IPS-18a (cell line): ENCODE results near the gene FXYD1.
"Not testable (repeated sequence)": the region's sequence is repeated elsewhere in the genome, so short reads cannot be mapped to it uniquely, and the experiment has no call there.

Source experiments
- H3K27ac ChIP-seq: one replicate; pipeline ENCODE4 v1.5.1; 2013; ENCODE audit warnings: low read length
- H3K27me3 ChIP-seq: one replicate; pipeline ENCODE4 v1.6.1; 2013; ENCODE audit warnings: mild to moderate bottlenecking, low read length; ENCODE audit not compliant: control insufficient read depth, insufficient read depth
- H3K36me3 ChIP-seq: one replicate; pipeline ENCODE4 v1.6.1; 2013; ENCODE audit warnings: low read depth, low read length; ENCODE audit not compliant: control insufficient read depth
- H3K4me1 ChIP-seq: one replicate; pipeline ENCODE4 v1.6.1; 2013; ENCODE audit warnings: low read depth, low read length; ENCODE audit not compliant: control insufficient read depth
- H3K4me3 ChIP-seq: one replicate; pipeline ENCODE4 v1.5.1; 2013; ENCODE audit warnings: low read length
- H3K9ac ChIP-seq: one replicate; pipeline ENCODE4 v1.6.1; 2013; ENCODE audit warnings: mild to moderate bottlenecking, low read length, moderate library complexity
- H3K9me3 ChIP-seq: one replicate; pipeline ENCODE4 v1.6.1; 2013; ENCODE audit warnings: low read depth, low read length; ENCODE audit not compliant: control insufficient read depth

The FXYD1 gene

DNA sequence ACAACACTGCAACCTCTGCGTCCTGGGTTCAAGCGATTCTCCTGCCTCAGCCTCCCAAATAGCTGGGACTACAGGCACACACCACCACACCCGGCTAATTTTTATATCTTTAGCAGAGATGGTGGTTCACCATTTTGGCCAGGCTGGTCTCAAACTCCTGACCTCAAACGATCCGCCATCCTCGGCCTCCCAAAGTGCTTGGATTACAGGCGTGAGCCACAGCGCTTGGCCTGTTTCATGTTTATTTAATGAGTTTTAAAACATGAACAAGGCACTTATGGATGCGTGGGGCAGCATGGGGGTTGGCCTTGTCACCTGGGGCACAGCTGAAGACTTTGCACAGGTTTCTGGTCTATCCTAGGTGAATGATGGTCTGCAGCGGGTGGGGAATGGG lies 14.5 kb downstream of the FXYD1 start:
- H3K9ac ChIP-seq, H3K27ac ChIP-seq, H3K9me3 ChIP-seq: not testable (repeated sequence)
- Histone ChIP-seq H3K4me1 (peaks cover 32% of the 10 kb centered on the region), H3K4me3 (peak overlapping the region; percentile 64), H3K27me3 (peaks cover 13% of the 10 kb centered on the region), H3K36me3 (peaks cover 10% of the 10 kb centered on the region)

DNA sequence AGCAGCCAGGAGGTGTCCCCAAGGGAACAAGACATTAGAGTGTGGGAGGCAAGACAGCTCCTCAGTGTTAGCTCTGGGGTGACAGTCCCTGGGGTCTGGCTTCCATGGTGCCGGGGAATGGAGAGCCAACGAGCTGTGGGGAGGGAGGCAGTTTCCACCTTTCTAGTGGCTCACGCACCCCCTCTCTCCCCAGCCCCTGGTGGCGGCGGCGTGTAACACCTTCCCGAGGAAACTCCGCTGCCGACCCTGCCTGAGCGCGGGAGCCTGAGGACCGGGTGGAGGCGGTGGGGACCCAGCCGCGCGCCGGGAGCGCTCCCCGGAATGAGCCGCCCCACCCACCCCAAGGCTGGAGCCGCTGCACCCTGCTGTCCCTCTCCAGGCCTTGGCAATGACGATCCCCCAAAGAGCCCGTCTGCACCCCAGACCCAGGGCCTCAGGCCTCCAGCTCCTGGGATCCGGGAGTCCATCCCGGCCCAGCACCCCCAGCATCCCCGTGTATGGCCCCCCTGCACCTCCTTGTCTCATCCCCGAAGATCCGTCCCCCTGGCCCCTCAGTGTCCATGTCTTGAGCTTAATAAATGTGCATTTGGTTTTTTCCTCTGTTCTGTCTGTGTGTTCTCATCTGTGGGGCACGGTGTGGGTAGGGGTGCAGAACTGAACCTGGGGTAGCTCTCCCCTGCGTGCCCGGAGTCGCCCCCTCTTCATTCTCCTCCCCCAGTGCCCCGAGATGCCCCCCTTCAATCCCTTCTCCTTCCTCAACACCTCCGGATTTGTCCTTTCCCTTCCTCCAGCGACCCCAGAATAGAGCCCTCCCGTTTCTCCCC lies 15.3 kb downstream of the FXYD1 start:
- Histone ChIP-seq H3K4me3 (peak overlapping the region; percentile 64), H3K4me1 (peaks cover 32% of the 10 kb centered on the region), H3K36me3 (peaks cover 17% of the 10 kb centered on the region), H3K9me3 (no peaks in the 10 kb centered on the region), H3K27me3 (peaks cover 13% of the 10 kb centered on the region), H3K9ac (peak overlapping the region; percentile 32), H3K27ac (no peak overlapping the region)

DNA sequence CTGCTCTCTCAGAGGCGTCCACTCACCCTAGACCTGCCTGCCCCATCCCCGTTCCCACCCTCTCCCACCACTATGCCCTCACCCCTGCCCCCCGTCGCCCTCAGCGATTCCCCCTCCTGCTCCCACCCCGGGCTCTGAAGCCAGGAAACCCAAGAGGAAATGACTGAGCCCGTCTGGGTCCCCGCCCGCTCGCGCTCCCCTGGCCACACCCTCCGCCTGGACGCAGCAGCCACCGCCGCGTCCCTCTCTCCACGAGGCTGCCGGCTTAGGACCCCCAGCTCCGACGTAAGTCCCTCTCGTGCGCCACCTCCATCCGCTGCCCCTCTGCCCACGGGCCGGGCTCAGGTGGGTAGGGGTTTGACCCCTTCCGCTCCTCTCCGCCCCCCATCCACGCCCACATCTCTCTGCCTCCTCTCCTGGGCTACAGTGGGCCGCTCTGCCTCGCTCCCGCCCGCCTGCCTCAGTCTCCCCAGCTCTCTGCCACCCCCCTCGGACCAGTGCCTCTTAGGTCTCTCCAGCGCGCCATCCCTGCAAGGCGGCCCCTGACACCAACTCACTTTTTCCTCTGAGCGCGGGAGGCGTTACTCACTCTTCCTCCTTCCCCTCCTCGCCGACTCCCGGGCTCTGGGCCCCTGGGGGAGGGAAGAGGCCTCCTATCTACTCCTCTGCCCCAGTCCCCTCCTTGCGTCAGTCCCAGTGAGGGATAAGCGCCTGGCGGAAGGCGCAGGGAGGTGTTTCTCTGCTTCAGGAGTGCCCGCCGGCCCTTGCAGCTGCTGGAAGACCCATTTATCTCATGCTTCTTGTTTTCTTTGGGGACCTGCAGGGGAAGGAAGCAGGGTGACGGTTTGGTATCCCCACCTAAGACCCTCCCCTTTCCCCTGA lies 16.1 kb downstream of the FXYD1 start, which contains the start of gene FXYD5:
Gene FXYD5, plus strand, starts transcription at position 211 of the 882 bp plus-strand sequence. CDS start 816 bp downstream, outside the sequence.
- peaks cover 32% of the 10 kb centered on the region for H3K4me1 ChIP-seq
- no peaks in the 10 kb centered on the region for H3K9me3 ChIP-seq
- peak within 1 kb of the TSS; percentile 32 for H3K9ac ChIP-seq
- no peak within 1 kb of the TSS for H3K27ac ChIP-seq
- H3K36me3 ChIP-seq = peaks cover 25% of the 10 kb centered on the region
- peak within 1 kb of the TSS; percentile 64 for H3K4me3 ChIP-seq
- peaks cover 13% of the 10 kb centered on the region for H3K27me3 ChIP-seq

DNA sequence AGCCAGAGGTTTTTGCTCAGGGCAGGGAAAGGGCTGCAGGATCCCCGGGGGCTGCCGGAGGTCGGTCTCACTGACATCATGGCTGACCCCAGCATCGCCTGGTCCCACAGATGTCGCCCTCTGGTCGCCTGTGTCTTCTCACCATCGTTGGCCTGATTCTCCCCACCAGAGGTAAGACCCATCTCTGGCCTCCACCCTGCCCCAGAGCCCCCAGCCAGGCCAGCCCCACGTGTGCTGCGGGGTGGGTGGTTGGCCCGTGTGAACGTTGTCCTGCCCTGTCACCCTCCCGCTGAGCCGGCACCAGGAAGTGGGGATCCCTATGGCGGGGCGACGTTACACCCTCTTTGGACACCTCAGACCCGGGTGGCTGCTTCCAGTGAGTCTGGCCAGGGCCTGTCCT lies 16.8 kb downstream of the FXYD1 start:
- no peaks in the 10 kb centered on the region for H3K9me3 ChIP-seq
- peaks cover 32% of the 10 kb centered on the region for H3K4me1 ChIP-seq
- H3K27me3 ChIP-seq = peaks cover 13% of the 10 kb centered on the region
- peak overlapping the region; percentile 64 for H3K4me3 ChIP-seq
- H3K9ac ChIP-seq = no peak overlapping the region
- H3K36me3 ChIP-seq = peaks cover 27% of the 10 kb centered on the region
- no peak overlapping the region for H3K27ac ChIP-seq

- H3K36me3 ChIP-seq = peaks cover 31% of the 10 kb centered on the region
- peak overlapping the region; percentile 64 for H3K4me3 ChIP-seq
- H3K27ac ChIP-seq = no peak overlapping the region
These were observed 17.5 kb downstream of the FXYD1 start for GRCh38 chr19:35155981-35156672.

DNA sequence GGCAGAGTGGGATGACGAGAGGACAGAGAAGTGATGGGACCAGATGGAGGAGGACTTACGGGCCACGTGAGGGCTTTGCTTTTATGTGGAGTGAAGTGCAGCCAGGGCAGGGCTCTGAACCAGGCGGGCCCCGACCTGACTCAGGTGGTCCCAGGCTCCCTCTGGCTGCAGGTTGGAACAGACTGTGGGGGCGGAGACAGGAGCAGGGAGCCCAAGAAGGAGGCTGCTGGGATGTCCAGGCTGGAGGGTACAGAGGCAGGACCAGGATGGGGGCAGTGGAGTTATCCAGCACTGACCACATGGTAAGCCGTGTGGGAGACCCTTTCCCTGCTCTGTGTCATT lies 18.0 kb downstream of the FXYD1 start:
- no peak overlapping the region for H3K4me3 ChIP-seq
- H3K27ac ChIP-seq = no peak overlapping the region
- H3K9me3 ChIP-seq = no peaks in the 10 kb centered on the region
- H3K9ac ChIP-seq = no peak overlapping the region
- peaks cover 36% of the 10 kb centered on the region for H3K36me3 ChIP-seq
- peaks cover 13% of the 10 kb centered on the region for H3K27me3 ChIP-seq
- peaks cover 21% of the 10 kb centered on the region for H3K4me1 ChIP-seq

More at GRCh38 chr19:35155981-35156672, 17.5 kb downstream of the FXYD1 start:
- peaks cover 13% of the 10 kb centered on the region for H3K27me3 ChIP-seq
- H3K4me1 ChIP-seq = peaks cover 26% of the 10 kb centered on the region
- H3K9ac ChIP-seq = no peak overlapping the region
- no peaks in the 10 kb centered on the region for H3K9me3 ChIP-seq

DNA sequence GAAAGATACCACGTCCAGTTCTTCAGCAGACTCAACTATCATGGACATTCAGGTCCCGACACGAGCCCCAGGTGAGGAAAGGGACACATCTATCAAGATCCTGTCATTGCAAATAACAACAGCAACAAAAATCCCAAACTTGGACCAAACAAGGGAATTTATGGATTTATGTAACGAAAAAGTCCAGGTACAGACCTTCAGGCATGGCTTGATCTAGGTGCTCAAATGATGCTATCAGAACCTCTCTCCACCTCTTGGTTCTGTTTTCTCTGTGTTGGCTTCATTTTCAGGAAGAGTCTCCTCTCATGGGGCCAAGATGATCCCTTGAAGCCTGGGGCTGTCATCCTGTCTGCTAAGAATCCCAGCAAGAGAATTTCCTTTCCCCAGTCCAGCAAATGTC lies 18.8 kb downstream of the FXYD1 start:
- Histone ChIP-seq H3K36me3 (peaks cover 40% of the 10 kb centered on the region), H3K9ac (no peak overlapping the region), H3K4me1 (peaks cover 19% of the 10 kb centered on the region)

DNA sequence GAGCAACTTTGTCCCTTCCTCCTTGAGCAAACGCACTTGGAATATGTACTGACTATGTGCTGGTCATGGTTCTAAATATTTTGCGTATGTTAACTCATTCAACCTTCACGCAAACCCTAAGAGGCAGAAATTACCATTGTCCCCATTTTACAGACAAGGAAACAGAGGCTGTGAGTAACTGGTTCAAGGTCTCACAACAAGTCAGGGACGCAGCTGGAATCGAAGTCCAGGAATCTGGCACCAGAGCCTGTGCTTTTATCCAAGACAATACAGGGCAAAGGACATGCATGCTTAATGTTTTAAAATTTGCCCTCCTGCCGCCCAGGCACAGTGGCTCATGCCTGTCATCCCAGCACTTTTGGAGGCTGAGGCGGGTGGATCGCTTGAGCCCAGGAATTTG lies 21.0 kb downstream of the FXYD1 start:
- Histone ChIP-seq H3K9me3 (no peaks in the 10 kb centered on the region), H3K27ac (no peak overlapping the region), H3K27me3 (no peaks in the 10 kb centered on the region), H3K4me3 (no peak overlapping the region), H3K36me3 (peaks cover 49% of the 10 kb centered on the region), H3K9ac (no peak overlapping the region), H3K4me1 (peaks cover 8% of the 10 kb centered on the region)

More for the DNA sequence above, 18.8 kb downstream of the FXYD1 start:
- Histone ChIP-seq H3K4me3 (no peak overlapping the region), H3K27ac (no peak overlapping the region), H3K27me3 (peaks cover 13% of the 10 kb centered on the region), H3K9me3 (no peaks in the 10 kb centered on the region)

- no peak overlapping the region for H3K9ac ChIP-seq
- H3K27ac ChIP-seq = no peak overlapping the region
- H3K36me3 ChIP-seq = peaks cover 57% of the 10 kb centered on the region
- H3K4me1 ChIP-seq = peaks cover 4% of the 10 kb centered on the region
- H3K27me3 ChIP-seq = no peaks in the 10 kb centered on the region
- H3K4me3 ChIP-seq = no peak overlapping the region
- H3K9me3 ChIP-seq = no peaks in the 10 kb centered on the region
These were observed 22.2 kb downstream of the FXYD1 start for GRCh38 chr19:35160629-35161433.

DNA sequence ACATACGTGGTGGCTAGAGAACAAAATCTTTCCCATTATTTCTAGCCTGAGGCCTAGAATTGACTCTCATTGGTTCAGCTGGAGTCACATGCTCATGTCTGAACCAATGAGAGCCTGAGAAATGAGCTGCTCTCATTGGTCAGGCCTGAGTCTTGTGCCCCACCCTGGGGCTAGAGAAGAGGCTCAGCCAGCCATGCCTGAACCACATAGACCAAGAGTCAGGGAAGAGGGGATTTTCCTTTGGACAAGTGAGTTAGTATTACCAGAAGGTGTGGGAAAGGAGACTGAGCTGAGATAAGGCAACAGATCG lies 22.8 kb downstream of the FXYD1 start:
- H3K4me1 ChIP-seq = no peaks in the 10 kb centered on the region
- peaks cover 63% of the 10 kb centered on the region for H3K36me3 ChIP-seq
- no peaks in the 10 kb centered on the region for H3K27me3 ChIP-seq
- H3K4me3 ChIP-seq = no peak overlapping the region
- no peak overlapping the region for H3K9ac ChIP-seq
- no peaks in the 10 kb centered on the region for H3K9me3 ChIP-seq
- no peak overlapping the region for H3K27ac ChIP-seq
